D341Med (cell line): ENCODE data around the gene SYTL2.
"Not testable (repeated sequence)": the region's sequence is repeated elsewhere in the genome, so short reads cannot be mapped to it uniquely, and the experiment has no call there.

Source experiments
- DNase-seq: peaks from one replicate; pipeline ENCODE4 v3.0.0; 2012; ENCODE audit warnings: low spot score

The SYTL2 gene

GRCh38 chr11:85795712-85796487 is 15.0 kb downstream of the SYTL2 start:
- DNase-seq = no peak

- no peak for DNase-seq
Observed at GRCh38 chr11:85791409-85791990, 19.4 kb downstream of the SYTL2 start.

- no peak for DNase-seq
Observed at GRCh38 chr11:85787809-85788760, 22.9 kb downstream of the SYTL2 start.

GRCh38 chr11:85787168-85787567 is 23.8 kb downstream of the SYTL2 start:
- no peak for DNase-seq

DNA sequence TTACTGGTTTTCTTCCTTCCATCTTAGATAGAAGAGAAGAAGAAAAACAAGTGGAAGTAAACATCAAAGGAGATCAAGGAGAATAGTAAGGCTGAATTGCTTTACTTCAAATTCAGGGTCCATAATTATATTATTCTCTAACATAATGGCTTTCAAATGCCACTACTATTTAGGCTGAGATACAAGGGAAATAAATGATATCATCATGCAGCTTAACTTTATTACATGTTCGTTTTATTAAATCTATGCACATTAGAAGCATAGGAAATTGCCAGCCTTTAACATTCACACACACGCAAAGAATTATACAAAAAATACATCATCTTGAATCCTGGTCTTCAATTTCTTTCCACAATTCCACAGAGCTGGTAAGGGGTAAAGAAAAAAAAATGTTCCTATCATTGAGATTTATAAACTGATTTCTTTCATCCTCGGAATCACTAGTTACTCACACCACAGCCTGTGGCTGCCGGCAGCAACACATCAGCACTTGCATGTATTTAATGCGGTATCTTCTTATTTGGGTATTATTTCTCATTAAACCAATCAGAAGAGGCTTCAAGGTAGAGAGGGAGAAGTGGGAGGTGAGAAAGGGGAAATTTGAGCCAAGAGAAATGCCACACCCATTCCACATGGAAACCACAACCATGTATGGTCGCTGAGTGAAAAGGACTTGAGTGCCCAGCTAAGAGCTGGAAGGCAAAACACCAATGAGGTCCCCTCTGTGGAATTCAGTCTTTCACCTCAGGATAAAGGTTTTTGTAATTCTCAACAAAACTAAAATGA is 26.3 kb downstream of the SYTL2 start:
- DNase-seq = no peak

DNA sequence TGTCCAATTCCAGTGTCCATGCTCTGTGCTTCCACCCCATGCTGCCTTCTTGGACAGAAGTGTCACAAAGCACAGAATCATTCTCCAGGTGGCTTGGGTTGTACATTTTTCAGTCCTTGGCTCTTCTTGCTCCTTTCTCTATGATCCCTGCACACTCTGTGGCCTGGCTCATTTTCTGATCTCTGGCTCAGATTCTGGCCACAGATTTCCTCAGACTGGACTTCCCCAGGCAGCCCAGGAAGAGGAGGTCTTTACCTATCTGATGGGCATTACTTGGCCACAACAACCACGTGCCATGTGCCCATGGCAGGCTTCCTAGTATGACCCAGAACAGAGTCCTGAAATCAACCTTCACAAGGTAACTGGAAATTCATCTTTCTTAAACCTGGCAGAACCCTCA is 27.2 kb downstream of the SYTL2 start:
- no peak for DNase-seq

- not testable (repeated sequence) for DNase-seq
Observed at GRCh38 chr11:85780780-85781517, 30.0 kb downstream of the SYTL2 start.

- DNase-seq = no peak
Observed at GRCh38 chr11:85779956-85780640, 30.8 kb downstream of the SYTL2 start.

DNA sequence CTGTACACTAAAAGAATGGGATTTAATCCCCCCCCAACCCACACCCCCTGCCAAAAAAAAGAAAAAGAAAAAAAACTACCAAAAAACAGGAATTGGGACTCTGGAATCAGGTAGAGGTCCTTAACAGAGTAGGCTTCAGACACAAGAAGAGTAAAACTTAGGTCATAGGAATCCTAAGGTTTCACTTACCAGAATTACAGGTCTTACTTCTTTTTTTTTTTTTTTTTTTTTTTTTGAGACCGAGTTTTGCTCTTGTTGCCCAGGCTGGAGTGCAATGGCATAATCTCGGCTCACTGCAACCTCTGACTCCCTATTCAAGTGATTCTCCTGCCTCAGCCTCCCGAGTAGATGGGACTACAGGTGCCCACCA is 33.4 kb downstream of the SYTL2 start:
- not testable (repeated sequence) for DNase-seq

- no peak for DNase-seq
Observed at GRCh38 chr11:85776951-85777602, 33.9 kb downstream of the SYTL2 start.

GRCh38 chr11:85774256-85775101 is 36.5 kb downstream of the SYTL2 start:
- no peak for DNase-seq

- no peak for DNase-seq
Observed at GRCh38 chr11:85772695-85773094, 38.2 kb downstream of the SYTL2 start.

DNA sequence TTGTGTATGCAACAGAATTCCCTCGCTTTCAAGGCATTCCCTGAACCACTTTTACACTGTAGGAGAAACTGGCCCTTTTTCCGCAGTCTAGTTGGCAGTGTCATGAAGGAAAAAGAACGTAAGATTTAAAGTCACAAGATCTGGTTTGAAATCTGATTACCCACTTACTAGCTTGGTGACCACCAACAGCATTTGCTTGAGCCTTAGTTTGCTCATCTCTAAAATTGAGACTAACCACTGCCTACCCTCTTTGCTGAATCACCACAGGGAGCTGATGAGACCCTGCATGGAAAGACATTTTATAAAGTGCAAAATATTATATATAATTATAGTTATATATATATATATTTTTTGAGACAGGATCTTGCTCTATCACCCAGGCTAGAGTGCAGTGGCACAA is 39.4 kb downstream of the SYTL2 start:
- DNase-seq = no peak

DNA sequence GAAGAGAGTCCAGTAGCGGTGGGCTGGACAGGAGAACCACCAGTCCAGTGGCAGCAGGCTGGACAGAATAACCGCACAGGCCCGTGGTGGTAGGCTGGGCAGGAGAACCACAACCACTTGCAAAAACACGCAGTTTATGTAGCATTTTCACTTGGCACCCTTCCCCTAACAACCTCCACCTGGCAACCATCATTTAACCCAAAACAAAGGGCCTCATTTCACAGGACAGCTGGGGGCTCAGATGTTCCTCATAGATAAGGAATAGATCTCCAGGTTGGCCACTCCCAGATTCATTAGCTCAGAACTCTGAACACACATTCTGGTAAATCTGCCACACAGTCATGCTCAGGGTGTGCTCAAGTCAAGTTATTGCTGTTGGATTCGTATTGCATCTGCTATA is 41.2 kb downstream of the SYTL2 start:
- DNase-seq = no peak

DNA sequence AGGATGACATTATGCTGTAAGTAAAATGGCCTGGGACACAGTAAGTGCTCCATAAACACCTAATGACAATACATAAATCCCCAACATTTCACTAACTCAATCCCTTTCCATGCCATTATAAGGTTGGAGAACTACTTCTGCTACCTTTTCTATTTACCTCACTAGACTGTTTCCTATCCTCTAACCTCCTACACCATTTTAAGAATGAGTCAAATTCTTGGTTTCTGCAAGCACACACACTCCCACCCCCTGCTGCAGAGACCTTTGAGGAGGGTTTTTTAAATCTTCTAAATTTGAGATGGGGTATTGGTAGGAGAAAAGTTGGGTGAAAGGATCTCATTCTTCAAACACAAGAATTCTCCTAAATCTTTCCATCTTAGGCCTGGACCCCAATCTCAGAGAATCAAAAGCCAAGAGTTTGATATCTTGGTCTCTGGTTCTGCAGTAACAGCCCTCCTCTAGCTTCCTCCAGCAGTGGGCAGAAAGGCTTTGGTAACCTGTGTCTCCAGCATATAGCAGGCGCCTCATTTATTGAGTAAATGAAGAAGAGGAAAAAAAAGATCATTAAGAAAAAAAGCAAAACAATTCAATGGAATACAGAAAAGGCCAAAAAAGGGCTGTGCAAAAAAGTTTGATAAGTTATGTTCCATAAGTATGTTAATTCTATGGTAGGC is 42.3 kb downstream of the SYTL2 start:
- no peak for DNase-seq

- no peak for DNase-seq
Observed at GRCh38 chr11:85767246-85767945, 43.5 kb downstream of the SYTL2 start.

DNA sequence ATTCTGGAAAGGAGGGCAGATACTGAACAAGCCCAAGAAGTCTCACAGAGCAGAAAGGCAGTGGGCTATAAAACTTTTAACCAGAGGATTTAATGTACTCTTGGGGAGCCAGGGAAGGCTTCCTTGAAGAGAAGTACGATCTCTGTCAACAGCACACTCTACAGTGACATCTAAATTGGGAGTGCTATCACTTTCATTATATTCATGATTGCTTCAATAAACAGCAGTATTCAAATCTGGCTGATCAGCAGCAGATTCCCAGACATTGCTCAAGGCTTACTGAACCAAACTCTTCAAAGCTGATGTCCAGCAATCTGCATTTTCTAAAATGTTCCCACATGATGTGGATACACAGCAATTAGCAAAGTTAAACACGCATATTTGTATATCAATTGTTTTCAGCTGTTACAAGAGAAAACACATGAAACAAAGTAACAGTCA is 44.2 kb downstream of the SYTL2 start:
- no peak for DNase-seq

DNA sequence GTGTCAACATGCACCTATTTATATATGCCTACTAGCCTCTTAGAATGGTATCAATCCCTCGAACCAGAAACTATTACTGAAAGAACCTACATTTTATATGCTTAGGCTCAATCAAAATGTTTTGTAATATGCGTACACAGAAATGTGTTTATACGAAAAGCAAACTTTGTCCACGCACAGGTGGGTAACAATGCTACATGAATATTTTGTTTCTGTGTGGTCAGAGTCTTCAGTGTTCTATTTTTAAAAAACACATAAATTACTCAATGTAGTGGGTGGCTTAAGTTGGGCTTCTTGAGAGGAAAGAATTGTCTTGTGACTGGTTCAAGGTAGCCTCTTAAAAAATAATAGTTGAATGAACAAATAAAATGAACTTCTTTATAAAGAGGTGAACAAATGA is 46.1 kb downstream of the SYTL2 start:
- DNase-seq = no peak
